NCI-H1048 (cell line): ENCODE measurements around the gene PLAU.
"Not testable (repeated sequence)": the region's sequence is repeated elsewhere in the genome, so short reads cannot be mapped to it uniquely, and the experiment has no call there.

Experiments used
- DNase-seq: peaks from one replicate; lab custom pipeline; 2025; lab: John Stamatoyannopoulos, UW

The PLAU gene

GRCh38 chr10:73876971-73877370 is 34.0 kb upstream of the PLAU start:
- no peak for DNase-seq

- no peak for DNase-seq
Observed at GRCh38 chr10:73877533-73878160, 33.3 kb upstream of the PLAU start.

- DNase-seq: no peak
Observed at GRCh38 chr10:73878365-73878764, 32.6 kb upstream of the PLAU start.

- no peak for DNase-seq
Observed at GRCh38 chr10:73879296-73880173, 31.4 kb upstream of the PLAU start.

- no peak for DNase-seq
Observed at GRCh38 chr10:73881221-73881919, 29.6 kb upstream of the PLAU start.

GRCh38 chr10:73884017-73884416 is 26.9 kb upstream of the PLAU start:
- DNase-seq: no peak

- DNase-seq: no peak
Observed at GRCh38 chr10:73886085-73886529, 24.8 kb upstream of the PLAU start.

GRCh38 chr10:73886661-73887293 is 24.2 kb upstream of the PLAU start:
- no peak for DNase-seq

- DNase-seq: no peak
Observed at GRCh38 chr10:73887294-73888039, 23.5 kb upstream of the PLAU start.

GRCh38 chr10:73888514-73888913 is 22.4 kb upstream of the PLAU start:
- DNase-seq: no peak

- DNase-seq: no peak
Observed at GRCh38 chr10:73889014-73889413, 21.9 kb upstream of the PLAU start.

- DNase-seq: not testable (repeated sequence)
Observed at GRCh38 chr10:73889416-73889815, 21.5 kb upstream of the PLAU start.

GRCh38 chr10:73890261-73890660 is 20.7 kb upstream of the PLAU start:
- DNase-seq: no peak

- DNase-seq: not testable (repeated sequence)
Observed at GRCh38 chr10:73890830-73891229, 20.1 kb upstream of the PLAU start.

GRCh38 chr10:73891540-73891939 is 19.4 kb upstream of the PLAU start:
- DNase-seq: no peak

- DNase-seq: no peak
Observed at GRCh38 chr10:73892310-73893030, 18.5 kb upstream of the PLAU start.

GRCh38 chr10:73893426-73893825 is 17.5 kb upstream of the PLAU start:
- no peak for DNase-seq

GRCh38 chr10:73894245-73894971 is 16.5 kb upstream of the PLAU start:
- DNase-seq: no peak

GRCh38 chr10:73895381-73895780 is 15.6 kb upstream of the PLAU start:
- DNase-seq: not testable (repeated sequence)

- no peak for DNase-seq
Observed at GRCh38 chr10:73897693-73898092, 13.2 kb upstream of the PLAU start.
